Measurements from ENCODE around the gene ZDHHC14.

GRCh38 chr6:157640746-157641451 is 259.9 kb downstream of the ZDHHC14 start:
- TF ChIP-seq CTCF (IDR thresholded peaks at IDR 0.05) (no peak), POLR2A (IDR thresholded peaks at IDR 0.05) (no peak)

Measured in thyroid gland (tissue), 4 donors.